SK-N-SH treated with all-trans-retinoic acid at 6 μM for 48 hours (cell line): ENCODE results near the gene PURB.
A peak's percentile ranks its signal among the peaks of the same experiment; 100 is the strongest.

Experiments
- ATAC-seq: fragments of 200-7000 bp; cut with Tn5 transposase; 3 replicates; pipeline ENCODE4 v1.9.1; 2020; ENCODE audit warnings: mild to moderate bottlenecking, moderate library complexity
- ARNTL ChIP-seq: fragments of 450-650 bp; formaldehyde crosslinking; IDR thresholded peaks from 2 replicates; pipeline ENCODE4 v1.5.0; 2020; ENCODE audit warnings: low read depth, mild to moderate bottlenecking, moderate library complexity, borderline replicate concordance
- BACH2 ChIP-seq: fragments of 250-450 bp; sonication (Bioruptor Pico); IDR thresholded peaks from 2 replicates; pipeline ENCODE4 v1.9.0; 2021; ENCODE audit warnings: mild to moderate bottlenecking, borderline replicate concordance
- CREB5 ChIP-seq: fragments of 250-450 bp; sonication (Bioruptor Pico); IDR thresholded peaks from 2 replicates; pipeline ENCODE4 v1.5.1; 2020; ENCODE audit warnings: low read depth, mild to moderate bottlenecking, moderate library complexity
- CSDC2 ChIP-seq: fragments of 250-450 bp; sonication (Bioruptor Pico); IDR thresholded peaks from 2 replicates; pipeline ENCODE4 v1.5.0; 2020; ENCODE audit warnings: mild to moderate bottlenecking, moderate library complexity
- CSRNP3 ChIP-seq: fragments of 250-450 bp; sonication (Bioruptor Pico); IDR thresholded peaks from 2 replicates; pipeline ENCODE4 v1.5.1; 2021; ENCODE audit warnings: mild to moderate bottlenecking, moderate library complexity
- GLIS3 ChIP-seq: fragments of 250-450 bp; sonication (Bioruptor Pico); IDR thresholded peaks from 2 replicates; pipeline ENCODE4 v1.5.0; 2020; ENCODE audit warnings: mild to moderate bottlenecking, moderate library complexity
- ISL1 ChIP-seq: fragments of 250-450 bp; sonication (Bioruptor Pico); IDR thresholded peaks from 2 replicates; pipeline ENCODE4 v2.1.2; 2022; ENCODE audit warnings: mild to moderate bottlenecking, moderate library complexity
- PATZ1 ChIP-seq: fragments of 250-450 bp; sonication (Bioruptor Pico); IDR thresholded peaks from 2 replicates; pipeline ENCODE4 v1.8.0; 2020; ENCODE audit warnings: mild to moderate bottlenecking, moderate library complexity, borderline replicate concordance
- POU6F1 ChIP-seq: fragments of 250-450 bp; sonication (Bioruptor Pico); IDR thresholded peaks from 2 replicates; pipeline ENCODE4 v1.8.0; 2021; ENCODE audit warnings: low read depth, mild to moderate bottlenecking, moderate library complexity, borderline replicate concordance
- RARB ChIP-seq: fragments of 250-450 bp; sonication (Bioruptor Pico); IDR thresholded peaks from 2 replicates; pipeline ENCODE4 v1.8.0; 2021; ENCODE audit warnings: mild to moderate bottlenecking, moderate library complexity
- SNAI2 ChIP-seq: fragments of 250-450 bp; sonication (Bioruptor Pico); IDR thresholded peaks from 2 replicates; pipeline ENCODE4 v1.5.0; 2020; ENCODE audit warnings: mild to moderate bottlenecking, moderate library complexity
- TOX ChIP-seq: fragments of 250-450 bp; sonication (Bioruptor Pico); IDR thresholded peaks from 2 replicates; pipeline ENCODE4 v1.8.0; 2021; ENCODE audit warnings: mild to moderate bottlenecking, moderate library complexity, borderline replicate concordance
- ZC3H10 ChIP-seq: fragments of 250-450 bp; sonication (Bioruptor Pico); IDR thresholded peaks from 2 replicates; pipeline ENCODE4 v1.5.1; 2021; ENCODE audit warnings: mild to moderate bottlenecking, moderate library complexity
- ZFP3 ChIP-seq: fragments of 250-450 bp; sonication (Bioruptor Pico); IDR thresholded peaks from 2 replicates; pipeline ENCODE4 v1.5.0; 2020; ENCODE audit warnings: mild to moderate bottlenecking, moderate library complexity
- ZNF565 ChIP-seq: fragments of 450-650 bp; formaldehyde crosslinking; conservative IDR thresholded peaks from 2 replicates; pipeline ENCODE4 v1.5.0; 2020; ENCODE audit warnings: low read depth, mild to moderate bottlenecking, moderate library complexity
- ZNF70 ChIP-seq: fragments of 450-650 bp; formaldehyde crosslinking; IDR thresholded peaks from 2 replicates; pipeline ENCODE4 v1.5.0; 2020; ENCODE audit warnings: mild to moderate bottlenecking, moderate library complexity
- ZNF8 ChIP-seq: fragments of 450-650 bp; formaldehyde crosslinking; IDR thresholded peaks from 2 replicates; pipeline ENCODE4 v1.5.0; 2020; ENCODE audit warnings: mild to moderate bottlenecking, moderate library complexity

PURB gene

GRCh38 chr7:44849885-44850544, 35.3 kb downstream of the PURB start:
- TF ChIP-seq CREB5 (CRISPR knock-in tag) (no peak), ZC3H10 (CRISPR knock-in tag) (no peak), RARB (no peak)
- TF ChIP-seq, all 23 proteins: peak for 0
- no peak for ATAC-seq

GRCh38 chr7:44849259-44849884, 36.0 kb downstream of the PURB start:
- TF ChIP-seq ISL1 (no peak), BACH2 (CRISPR knock-in tag) (no peak)
- ATAC-seq, result no peak

GRCh38 chr7:44847920-44848634, 37.3 kb downstream of the PURB start, which contains the start of gene H2AZ2:
Gene H2AZ2 (minus strand): TSS chr7:44848087. CDS start chr7:44847971, 116 bp downstream.
- TF ChIP-seq ZFP3 (CRISPR knock-in tag) (0 out of 2 replicates have a peak, but pooled peaks have one; percentile 7), RARB (no peak)
- TF ChIP-seq, all 23 proteins: peak for 1
- ATAC-seq, result peak; percentile 93

- ATAC-seq, result peak; percentile 73
- TF ChIP-seq ZC3H10 (CRISPR knock-in tag), result no peak
- peak; percentile 74; the same call in 1 of the 2 replicates for TF ChIP-seq CSDC2
- no peak for TF ChIP-seq ARNTL (CRISPR knock-in tag)
- TF ChIP-seq ISL1, result no peak
- no peak for TF ChIP-seq CREB5 (CRISPR knock-in tag)
- TF ChIP-seq ZFP3 (CRISPR knock-in tag), result peak; percentile 45; the same call in 1 of the 2 replicates
- TF ChIP-seq RARB, result no peak
- TF ChIP-seq POU6F1 (CRISPR knock-in tag), result no peak
- TF ChIP-seq ZNF565 (CRISPR knock-in tag), result no peak
- TF ChIP-seq ZNF8, result 0 out of 2 replicates have a peak, but pooled peaks have one; percentile 20
- TF ChIP-seq BACH2 (CRISPR knock-in tag), result no peak
- no peak for TF ChIP-seq GLIS3 (CRISPR knock-in tag)
- TF ChIP-seq ZNF70 (CRISPR knock-in tag), result no peak
- TF ChIP-seq SNAI2 (CRISPR knock-in tag), result no peak
- no peak for TF ChIP-seq TOX (CRISPR knock-in tag)
- no peak for TF ChIP-seq CSRNP3 (CRISPR knock-in tag)
- TF ChIP-seq PATZ1 (CRISPR knock-in tag), result no peak
- TF ChIP-seq, all 23 proteins: peak for 3
Measured at GRCh38 chr7:44847509-44847919, 37.8 kb downstream of the PURB start.
